ENCODE results near the gene LOXHD1.

Gene LOXHD1

DNA sequence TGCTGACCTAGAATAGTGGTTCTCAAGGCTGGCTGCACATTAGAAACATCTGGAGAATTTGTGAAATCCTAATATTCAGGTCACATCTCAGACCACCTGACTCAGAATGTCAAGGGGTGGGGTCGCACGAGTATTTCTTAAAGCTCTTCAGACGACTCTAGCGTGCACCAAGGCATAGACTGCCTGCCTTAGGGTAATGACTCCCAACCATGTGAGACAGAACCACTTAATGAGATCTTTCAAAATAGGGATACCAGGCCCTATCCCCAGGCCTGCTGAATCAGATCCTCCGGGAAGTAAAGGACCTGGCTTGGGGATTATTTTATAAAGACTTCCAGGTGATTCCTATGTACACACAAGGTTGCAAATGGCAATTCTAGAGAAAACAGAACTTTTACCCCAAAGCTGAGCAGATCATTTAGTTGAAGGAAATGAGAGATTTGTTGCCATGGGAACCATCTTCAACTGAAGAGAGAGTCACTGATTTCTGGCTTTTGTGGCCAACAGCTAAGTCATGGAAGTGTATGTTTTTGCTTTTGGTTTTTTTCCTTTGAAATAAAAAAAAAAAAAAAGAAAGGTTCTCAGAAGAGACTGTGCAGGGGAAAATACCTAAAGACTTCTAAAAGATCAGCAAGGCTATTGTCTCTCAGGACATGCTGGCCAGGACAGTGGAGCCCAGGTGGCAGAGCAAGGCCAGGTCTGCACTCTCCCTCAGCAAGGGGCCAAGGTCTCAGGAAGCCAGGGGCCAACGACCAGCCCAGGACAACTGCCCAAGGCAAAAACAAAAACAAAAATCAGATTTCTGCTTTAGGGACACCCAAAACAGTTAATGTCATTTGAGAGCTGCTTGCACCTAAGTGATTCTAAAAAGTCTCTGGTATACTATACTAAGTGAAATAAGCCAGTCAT is 15.3 kb upstream of the LOXHD1 start:
- DNase-seq (ENCODE audit: low read depth in 2 of 2), result no peak

DNA sequence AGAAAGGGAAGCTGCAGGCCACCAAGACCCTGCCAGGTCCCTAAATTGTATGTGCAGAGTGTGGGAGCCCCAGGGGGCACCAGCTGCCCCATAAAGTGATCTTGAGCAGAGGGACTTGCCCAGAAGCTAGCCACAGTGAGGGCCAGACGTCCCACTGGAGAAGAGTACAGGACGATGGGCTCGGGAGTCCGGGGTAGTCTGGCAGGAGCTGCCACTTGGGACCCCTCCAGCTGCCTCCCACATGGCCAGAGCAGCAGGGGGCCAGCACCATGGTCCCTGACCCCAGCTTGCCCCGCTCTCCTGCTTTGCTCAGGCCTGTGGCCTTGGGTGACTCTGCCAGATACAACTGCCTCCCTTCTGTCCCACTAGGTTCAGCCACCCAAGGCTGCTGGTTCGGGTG is 11.7 kb upstream of the LOXHD1 start:
- DNase-seq (ENCODE audit: low read depth in 2 of 2), result no peak

DNA sequence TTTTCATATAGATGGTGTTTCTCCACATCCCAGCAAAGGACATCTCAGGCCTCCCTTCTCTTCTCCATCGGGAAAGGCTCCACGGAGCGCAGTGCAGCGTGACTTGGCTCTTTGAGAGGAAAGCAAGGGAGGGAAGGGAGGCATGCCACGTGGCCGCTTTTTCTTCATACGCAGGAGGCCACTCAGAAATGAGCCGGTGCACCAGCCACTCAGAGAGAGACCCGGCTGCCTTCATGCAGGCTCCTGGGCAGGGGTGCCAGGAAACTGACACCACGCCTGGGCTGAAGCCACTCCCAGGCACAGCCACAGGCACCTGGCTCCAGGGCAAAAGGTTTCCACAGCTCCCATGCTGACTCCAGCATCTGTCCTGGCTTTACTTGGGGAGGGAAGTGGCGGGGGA is 11.1 kb upstream of the LOXHD1 start:
- DNase-seq (ENCODE audit: low read depth in 2 of 2), result no peak

DNA sequence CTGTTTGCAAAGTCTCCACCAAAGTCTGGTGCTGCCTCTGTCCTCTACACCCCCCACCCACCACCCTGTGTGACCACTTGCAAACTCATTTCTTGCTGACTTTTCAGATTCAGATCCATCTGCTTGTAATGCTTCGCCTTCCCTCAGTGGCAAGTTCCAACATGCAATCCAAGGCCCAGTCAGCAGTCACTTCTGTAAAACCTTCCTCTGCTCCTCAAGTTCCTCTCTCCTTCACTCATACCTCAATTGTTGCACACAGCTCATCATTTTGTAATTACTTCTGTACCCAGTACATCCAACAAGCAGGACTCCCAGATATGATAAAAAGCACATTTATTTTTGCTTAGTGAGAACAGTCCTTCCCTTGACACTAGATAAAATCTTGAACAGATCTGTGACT is 6.5 kb upstream of the LOXHD1 start:
- no peak for DNase-seq (ENCODE audit: low read depth in 2 of 2)

DNA sequence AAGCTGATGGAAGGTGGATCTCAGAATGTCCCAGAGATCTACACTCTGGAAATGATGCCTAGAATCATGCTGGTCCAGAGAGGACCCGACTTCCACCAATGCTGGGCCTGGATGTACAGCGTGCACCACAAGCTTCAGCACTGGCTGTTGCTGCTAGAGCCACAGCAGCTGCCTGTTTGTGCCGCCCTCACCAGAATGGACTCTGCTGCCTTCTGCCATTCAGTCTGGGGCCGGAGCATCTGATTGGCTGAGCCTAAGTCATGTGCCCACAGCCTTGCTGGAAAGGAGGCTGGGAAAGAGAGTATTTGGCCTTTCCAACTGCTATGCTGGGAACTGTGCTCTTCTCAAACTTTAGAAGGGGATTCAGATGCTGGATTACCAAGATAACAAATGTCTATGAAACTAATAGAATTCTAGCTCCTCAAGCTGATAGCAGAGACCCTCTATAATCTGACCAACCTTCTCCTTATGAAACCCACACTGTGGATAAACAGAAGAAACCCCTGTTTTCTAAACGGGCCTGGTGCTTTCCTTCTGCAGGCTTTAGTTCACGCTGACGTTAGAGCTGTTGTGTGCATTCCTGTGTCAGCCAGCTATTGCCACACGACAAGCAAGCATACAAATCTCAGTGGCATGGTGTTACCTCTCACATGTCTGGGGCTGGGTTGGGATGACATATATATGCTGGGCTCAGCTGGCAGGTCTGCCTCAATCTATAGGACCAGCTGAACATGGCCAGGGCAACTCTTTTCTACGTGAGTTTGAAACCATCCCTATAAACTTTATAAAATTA is 4.1 kb upstream of the LOXHD1 start:
- no peak for DNase-seq (ENCODE audit: low read depth in 2 of 2)

DNA sequence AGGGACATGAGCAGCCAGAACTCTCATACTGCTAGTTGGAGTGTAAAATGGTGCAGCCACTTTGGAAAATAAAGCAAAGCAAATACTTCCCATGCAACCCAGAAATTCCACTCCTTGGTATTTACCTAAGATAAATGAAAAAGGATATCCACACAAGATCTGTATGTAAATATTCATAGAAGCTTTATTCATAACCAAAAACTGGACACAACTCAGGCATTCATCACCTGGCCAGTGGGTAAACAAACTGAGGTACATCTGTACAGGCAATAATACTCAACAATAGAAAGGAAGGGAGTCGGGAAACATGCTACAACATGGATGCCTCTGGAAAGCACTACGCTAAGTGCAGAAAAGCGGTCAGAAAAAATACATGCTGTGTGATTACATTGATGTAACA is 2.5 kb upstream of the LOXHD1 start:
- no peak for DNase-seq (ENCODE audit: low read depth in 2 of 2)

DNA sequence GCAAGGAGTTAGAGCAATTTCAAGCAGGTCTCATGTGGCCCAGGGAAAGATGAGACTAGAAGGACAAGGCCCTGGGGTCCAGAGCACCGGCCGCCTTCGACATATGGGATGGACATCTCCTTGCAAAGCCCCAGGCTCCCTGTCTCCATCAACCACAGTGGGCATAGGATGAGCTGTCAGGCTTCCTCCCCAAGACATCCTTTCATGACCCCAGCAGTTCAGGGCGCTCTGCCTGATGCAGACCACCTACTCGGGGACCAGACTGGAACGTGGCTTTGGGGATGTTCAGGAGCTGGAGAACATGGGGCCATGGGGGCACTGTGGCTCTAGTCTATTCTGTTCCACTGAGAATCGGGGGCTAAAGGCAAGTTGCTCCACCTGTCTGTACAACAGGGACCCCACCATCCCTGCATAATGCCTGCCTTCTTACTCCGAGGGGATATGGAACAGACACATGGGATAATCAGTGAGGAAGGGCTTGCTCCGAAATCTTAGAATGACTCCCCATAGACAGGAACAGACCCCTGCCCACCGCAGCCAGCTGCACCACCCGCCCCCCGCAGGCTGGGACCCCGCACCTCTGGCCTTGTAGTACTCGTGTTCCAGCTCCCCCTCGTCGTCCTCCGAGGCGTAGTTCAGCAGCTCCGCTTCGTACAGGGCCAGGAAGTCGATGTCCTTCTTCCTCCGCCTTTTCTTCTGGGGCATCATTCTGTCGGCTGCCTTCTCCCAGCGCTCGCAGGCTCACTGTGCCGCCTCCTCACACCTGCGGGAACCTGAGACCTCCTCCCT is 500 bp downstream of the LOXHD1 start:
- no peak for DNase-seq (ENCODE audit: low read depth in 2 of 2)

DNA sequence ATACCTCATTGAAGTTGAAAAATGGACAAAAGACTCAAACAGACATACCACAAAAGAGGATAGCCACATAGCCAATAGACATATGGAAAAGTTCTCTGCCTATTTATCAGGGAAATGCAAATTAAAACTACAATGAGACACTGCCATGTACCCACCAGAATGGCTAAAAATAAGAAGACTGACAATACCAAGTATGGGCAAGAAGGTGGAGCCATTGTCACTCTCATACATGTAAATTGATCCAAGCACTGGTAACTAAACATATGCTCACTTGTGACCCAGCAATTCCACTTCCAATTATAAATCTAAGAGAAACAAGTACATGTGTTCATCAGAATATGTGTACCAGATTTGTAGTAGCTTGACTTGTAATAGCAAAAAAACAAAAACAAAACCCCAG is 4.6 kb downstream of the LOXHD1 start:
- DNase-seq (ENCODE audit: low read depth in 2 of 2), result no peak

DNA sequence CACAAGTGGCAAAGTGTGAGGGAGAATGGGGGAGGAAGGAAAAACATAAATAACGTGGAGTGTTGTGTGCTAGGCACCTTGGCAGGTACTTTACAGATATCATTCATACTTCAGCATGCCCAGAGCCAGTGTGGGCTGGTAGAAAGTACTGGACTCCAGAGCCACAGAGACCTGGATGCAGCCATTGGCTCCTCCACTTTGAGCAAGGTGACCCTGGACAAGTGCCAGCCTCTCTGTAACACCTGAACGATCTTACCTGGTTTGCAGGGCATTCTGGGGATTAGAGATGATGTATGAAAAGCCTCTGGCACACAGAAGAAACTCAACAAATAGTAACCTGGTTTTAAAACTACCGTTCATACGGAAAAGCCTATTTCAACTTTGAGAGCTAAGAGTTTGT is 6.3 kb downstream of the LOXHD1 start:
- no peak for DNase-seq (ENCODE audit: low read depth in 2 of 2)

DNA sequence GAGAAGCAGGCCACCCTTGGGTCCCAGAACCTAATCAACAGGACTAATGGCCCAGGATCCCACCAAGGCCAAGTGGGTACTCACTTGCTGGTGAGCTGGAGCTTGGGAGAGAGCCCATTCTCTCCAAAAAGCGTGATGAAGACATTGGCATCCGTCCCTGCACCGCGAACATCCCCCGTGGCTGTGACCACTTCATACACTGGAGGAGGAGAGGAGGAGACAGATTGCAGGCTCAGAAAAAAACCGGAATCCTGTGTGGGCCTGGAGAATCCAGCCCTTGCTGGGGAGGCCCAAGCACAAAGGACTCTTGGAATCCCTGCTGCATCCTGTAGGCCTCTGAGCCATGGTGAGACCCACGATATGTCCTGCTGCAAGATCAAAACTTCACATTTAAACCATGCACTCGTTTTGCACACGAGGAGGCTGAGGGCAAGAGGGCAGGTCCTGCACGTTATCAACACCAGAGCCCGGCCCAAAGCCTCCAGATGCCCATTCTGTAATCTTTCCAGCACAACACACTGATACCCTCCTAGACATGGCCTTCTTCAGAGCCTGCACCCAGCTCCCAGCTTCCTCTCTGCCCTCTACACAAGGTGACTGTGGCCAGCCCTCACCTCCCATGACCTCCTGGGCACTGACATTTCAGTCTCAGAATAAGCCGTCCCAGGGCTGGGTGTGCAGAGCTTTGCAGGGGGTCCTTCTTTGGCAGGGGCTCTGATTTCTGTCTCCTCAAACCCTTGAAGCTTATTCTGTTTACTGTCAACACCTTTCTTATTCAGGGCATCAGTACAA is 7.8 kb downstream of the LOXHD1 start:
- no peak for DNase-seq (ENCODE audit: low read depth in 2 of 2)

DNA sequence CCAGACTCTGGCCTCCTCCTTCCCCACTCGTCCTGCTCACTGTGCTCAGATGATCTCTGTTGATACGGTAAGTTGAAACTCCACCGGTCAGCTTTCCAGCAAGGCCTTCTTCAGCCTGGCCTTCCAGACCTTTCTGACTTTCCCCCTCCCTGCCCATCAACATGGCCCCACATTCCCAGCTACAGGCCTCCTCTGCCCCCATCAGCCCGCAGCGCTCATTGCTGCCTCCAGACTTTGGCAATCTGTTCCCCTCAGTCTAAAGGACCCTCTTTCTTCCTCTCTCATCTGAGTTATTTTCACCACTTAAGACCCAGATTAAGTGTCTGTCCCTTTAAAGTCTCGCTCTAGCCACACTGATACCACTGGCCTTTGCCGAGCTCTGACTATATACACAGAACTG is 10.6 kb downstream of the LOXHD1 start:
- no peak for DNase-seq (ENCODE audit: low read depth in 2 of 2)

DNA sequence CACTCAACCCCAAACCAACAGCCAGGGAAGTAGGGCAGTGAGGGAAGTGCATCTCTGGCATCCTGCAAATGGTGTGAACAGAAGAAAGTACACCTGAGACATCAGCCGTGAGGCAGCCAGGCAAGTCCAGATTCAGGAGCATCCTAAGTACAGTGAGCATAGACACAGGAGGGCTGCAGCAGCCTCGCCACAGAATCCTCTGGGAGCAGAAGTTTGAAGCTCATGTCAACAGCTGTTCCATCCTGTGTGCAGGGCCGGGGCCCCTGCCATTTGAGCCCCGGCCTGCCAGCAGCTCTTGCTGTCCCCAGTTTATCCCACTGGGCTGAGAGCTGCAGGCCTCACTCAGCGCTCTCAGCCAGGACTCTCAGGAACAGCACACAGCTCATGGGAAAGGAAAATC is 14.5 kb downstream of the LOXHD1 start:
- DNase-seq (ENCODE audit: low read depth in 2 of 2), result no peak

DNA sequence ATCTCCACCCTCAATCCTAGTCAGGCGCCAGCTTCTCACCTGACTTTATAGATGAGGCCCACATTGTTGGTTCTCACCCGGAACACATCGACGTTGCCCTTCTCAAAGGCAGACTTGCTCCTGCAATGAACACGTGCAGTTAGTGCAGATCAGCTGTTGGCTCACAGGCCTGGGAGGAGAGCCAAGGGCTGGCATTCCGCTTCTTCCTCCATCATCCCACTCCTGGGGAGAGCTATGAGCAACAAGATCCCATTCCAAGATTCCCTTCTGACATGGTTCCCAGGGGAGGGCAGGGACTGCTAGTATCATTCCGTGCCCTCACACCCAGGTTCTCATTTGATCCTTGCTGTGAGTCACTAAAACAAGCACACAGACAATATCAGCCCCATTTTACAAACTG is 15.1 kb downstream of the LOXHD1 start:
- DNase-seq (ENCODE audit: low read depth in 2 of 2), result no peak

DNA sequence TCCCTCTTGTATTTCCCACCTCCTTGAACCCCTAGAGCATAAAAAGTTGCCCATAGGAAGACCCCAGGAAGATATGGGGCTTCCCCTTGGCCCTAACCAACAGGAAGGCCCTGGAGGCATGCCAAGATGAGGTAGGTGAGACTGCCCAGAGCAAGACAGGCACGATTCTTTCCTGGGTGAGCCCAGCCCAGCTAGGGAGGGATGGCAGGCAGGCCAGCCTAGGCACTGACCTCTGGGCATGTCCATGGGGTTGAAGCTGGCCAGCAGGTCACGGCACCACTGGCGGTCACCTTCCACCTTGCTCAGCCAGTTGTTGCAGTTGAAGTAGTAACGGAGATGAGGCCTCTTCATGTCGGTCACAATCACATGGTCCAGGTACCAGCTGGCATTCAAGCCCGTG is 17.6 kb downstream of the LOXHD1 start:
- no peak for DNase-seq (ENCODE audit: low read depth in 2 of 2)

DNA sequence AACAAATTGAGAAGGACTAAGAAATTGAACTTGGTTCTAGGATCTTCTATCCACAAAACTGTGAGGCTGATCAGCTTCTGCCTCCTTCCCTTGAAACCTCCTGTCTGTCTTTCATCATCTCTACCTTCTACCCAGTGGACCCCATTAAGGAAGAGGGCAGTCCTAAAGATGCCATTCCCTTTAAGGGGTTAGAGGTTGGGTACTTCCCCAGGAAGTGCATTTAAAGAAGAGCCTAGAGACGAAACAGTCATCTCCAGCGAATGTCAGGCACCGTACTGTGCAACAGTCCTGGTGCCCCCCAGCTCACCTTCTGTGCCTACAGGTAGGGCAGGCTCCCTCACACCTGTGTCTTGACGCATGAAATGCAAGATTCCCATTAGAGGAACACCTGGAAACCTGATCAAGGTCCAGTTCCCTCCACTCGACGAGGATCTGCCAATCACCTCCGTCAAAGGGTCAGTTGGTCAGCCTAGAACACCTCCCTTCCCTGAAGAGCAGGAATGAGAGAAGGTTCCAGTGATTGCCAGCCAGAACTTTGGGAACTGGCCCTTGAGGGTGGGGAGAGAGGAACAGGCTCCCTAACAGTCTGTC is 20.9 kb downstream of the LOXHD1 start:
- no peak for DNase-seq (ENCODE audit: low read depth in 2 of 2)

DNA sequence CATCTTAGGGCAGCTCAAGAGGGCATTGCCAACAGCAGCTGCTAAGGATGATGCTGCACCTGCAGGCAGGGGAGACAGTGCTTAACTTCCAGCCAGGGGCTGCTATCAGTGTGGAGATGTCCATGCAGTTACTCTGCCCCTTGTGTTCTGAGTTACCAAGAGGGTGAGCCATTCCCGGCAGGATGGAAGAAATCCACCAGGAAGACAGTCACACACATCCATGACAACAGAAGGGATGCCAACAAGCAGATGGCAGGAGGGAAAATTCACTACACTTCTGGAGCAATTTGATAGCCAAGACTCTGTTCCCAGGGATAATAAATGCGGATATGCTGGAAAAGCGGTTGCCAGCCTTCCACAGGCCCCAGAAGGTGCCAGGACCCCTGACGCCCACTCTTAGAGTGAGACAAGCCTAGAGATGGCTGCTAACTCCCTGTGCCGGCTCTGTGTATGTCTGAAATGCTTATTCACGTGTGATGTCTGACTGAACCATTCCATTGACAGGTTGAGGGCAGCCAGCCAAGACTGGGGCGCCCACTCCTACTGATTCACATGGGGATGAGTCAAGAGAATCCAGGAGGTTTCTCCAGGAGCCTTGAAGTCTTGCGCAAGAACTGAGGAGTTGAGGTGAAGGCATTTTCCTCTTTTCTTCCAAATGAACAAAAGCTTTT is 24.5 kb downstream of the LOXHD1 start:
- no peak for DNase-seq (ENCODE audit: low read depth in 2 of 2)

DNA sequence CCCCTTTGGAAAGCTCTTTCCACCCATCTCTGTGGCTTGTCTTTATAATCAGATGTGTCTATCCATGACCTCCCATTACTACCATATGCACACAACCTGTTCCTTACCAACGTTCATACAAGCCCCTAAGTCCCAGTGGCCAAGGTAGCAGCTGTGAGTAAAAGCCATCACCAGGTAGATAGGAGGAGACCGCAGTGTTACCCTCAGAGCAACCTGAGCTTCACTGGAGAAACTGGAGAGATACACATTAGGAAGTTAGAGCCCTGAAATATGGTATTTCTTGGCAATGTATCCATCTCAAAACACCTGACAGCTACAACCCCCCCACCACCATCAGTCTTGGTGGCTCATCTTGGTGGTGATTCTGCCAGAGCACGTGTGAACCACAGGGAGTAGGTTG is 26.0 kb downstream of the LOXHD1 start:
- no peak for DNase-seq (ENCODE audit: low read depth in 2 of 2)

DNA sequence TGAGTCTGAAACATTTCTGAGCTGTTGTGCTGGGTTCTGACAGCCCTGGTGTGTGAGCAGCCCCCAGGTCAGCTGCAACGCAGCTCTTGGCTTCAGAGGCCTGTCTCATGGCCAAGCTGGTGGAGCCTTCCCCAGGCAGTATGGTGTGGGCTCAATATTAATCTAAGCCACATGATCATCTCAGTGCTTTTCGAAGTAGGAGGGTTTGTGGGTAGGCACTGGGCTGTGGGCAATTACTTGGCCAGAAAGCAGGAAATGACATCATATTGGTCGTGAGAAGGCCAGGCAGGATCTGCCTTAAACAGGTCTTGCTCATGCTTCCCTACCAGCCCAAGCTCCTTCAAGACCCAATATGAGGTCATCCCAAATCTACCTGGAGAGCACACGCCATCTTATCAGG is 26.9 kb downstream of the LOXHD1 start:
- DNase-seq (ENCODE audit: low read depth in 2 of 2), result no peak

DNA sequence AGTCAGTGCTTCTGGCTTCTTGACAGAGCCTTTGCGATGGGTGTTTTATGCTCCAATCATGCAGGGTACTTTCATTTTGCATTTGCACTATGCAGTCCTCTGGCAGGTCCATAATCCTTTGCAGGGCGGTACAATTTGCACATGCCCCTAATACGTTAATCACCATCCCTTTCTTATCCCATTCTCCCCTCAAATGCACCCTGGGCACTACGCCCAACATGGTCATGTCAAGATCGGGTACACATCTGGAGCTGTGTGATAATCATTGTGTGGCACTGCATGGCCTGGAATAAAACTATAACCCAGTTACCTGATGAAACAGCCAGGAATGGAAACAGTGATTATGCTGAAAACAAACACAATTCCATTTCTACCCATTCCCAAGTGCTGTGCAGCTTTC is 27.7 kb downstream of the LOXHD1 start:
- no peak for DNase-seq (ENCODE audit: low read depth in 2 of 2)

DNA sequence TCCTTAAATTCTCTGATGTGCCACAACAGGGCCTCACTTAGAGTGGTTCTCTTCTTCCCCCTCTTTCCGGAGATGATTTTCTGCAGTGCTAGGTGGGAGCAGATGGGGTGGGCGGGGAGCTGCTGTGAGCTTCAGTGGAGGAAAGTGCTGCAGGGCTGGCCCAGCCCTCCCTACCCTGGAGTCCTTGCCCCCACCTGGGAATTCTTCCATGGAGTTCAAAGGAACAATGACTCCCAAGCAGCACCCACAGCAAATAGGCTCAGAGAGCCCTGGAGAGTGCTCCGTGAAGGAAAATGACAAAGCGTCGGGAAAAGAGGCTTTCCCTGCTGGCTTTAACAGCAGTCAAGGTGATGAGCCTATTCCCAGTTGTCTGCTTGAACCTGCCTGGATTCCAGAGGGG is 28.8 kb downstream of the LOXHD1 start:
- DNase-seq (ENCODE audit: low read depth in 2 of 2), result no peak

DNA sequence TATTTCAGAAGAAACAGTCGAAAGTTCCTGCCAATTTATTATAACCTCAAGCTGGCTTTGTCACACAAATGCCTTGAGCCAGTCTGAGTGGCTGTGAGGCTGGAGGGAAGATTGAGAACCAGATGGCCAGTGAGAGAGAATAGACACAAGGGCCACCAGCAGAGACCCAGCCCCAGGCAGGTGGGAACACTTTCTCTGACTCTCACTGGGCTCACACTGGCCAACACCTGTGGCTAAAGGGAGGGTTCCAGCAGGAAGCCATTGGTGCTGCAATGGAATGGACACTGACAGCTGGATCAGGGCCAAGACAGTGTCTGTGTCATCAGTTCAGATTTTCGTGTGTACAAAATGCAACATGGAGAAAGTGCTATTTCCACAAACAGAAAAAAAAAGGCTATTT is 29.9 kb downstream of the LOXHD1 start:
- no peak for DNase-seq (ENCODE audit: low read depth in 2 of 2)
